Endodermal cell (in vitro differentiated cells): ENCODE measurements around the gene GPATCH4. TPM values are rescaled to one million over a fixed set of nuclear protein-coding genes. Genes with fewer than 3 reads are reported as not detected.

Experiments used
- DNase-seq: peaks from one replicate; pipeline ENCODE4 v3.0.0-alpha.2; 2017
- H3K27ac ChIP-seq: 2 replicates; pipeline ENCODE4 v1.5.1; 2013; ENCODE audit warnings: mild to moderate bottlenecking, low read depth, low read length, moderate library complexity
- H3K27me3 ChIP-seq: 2 replicates; pipeline ENCODE4 v1.6.1; 2013; ENCODE audit warnings: mild to moderate bottlenecking, low read length, moderate library complexity; ENCODE audit not compliant: insufficient read depth, control insufficient read depth, poor library complexity, severe bottlenecking
- H3K36me3 ChIP-seq: 2 replicates; pipeline ENCODE4 v1.7.0; 2013; ENCODE audit warnings: mild to moderate bottlenecking, low read length, moderate library complexity; ENCODE audit not compliant: control insufficient read depth, insufficient read depth
- H3K4me1 ChIP-seq: one replicate; pipeline ENCODE4 v1.7.0; 2013; ENCODE audit warnings: low read length; ENCODE audit not compliant: control insufficient read depth, insufficient read depth
- H3K4me3 ChIP-seq: 2 replicates; pipeline ENCODE4 v1.5.1; 2013; ENCODE audit warnings: mild to moderate bottlenecking, low read length, moderate library complexity
- H3K9ac ChIP-seq: 2 replicates; pipeline ENCODE4 v1.6.1; 2013; ENCODE audit warnings: mild to moderate bottlenecking, low read length, moderate library complexity; ENCODE audit not compliant: poor library complexity, severe bottlenecking; ENCODE audit errors: extremely low read depth
- H3K9me3 ChIP-seq: 2 replicates; pipeline ENCODE4 v1.6.1; 2013; ENCODE audit warnings: mild to moderate bottlenecking, low read length, moderate library complexity; ENCODE audit not compliant: control insufficient read depth
- H3K27ac Mint-ChIP-seq: 2 replicates; pipeline ENCODE4 v1.8.0; 2020; ENCODE audit warnings: mixed read lengths
- H3K27me3 Mint-ChIP-seq: 2 replicates; pipeline ENCODE4 v1.8.0; 2021; ENCODE audit warnings: mild to moderate bottlenecking, mixed read lengths; ENCODE audit not compliant: insufficient read depth
- H3K36me3 Mint-ChIP-seq: 2 replicates; pipeline ENCODE4 v1.8.0; 2020; ENCODE audit warnings: low read depth, mixed read lengths
- H3K4me1 Mint-ChIP-seq: 2 replicates; pipeline ENCODE4 v1.8.0; 2020; ENCODE audit warnings: mixed read lengths
- H3K4me3 Mint-ChIP-seq: 2 replicates; pipeline ENCODE4 v1.8.0; 2020; ENCODE audit warnings: mild to moderate bottlenecking, moderate library complexity, mixed read lengths
- H3K9me3 Mint-ChIP-seq: 2 replicates; pipeline ENCODE4 v1.8.0; 2020; ENCODE audit warnings: mild to moderate bottlenecking, mixed read lengths
- CTCF ChIP-seq: fragments of 200-600 bp; sonication (generic); conservative IDR thresholded peaks from 2 replicates; pipeline ENCODE4 v1.5.0; 2021; ENCODE audit warnings: antibody characterized with exemption, mild to moderate bottlenecking
- WGBS, 2 experiments: methylation state at CpG; one replicate each; pipeline versions ENCODE4 v1.1.5 to v1.1.7; 2013; ENCODE audit warnings: missing lambda C conversion rate in 2 of 2, mixed read lengths in 1 of 2; ENCODE audit not compliant: insufficient coverage in 1 of 2, insufficient read length in 1 of 2; 5-methylcytosine and 5-hydroxymethylcytosine counted together
- total RNA-seq, 2 donors: library from RNA; stranded (reverse); fragmentation: NEBNext Ultra II Directional in 1 of 2; extraction: Animal tissue kit (Norgen Biotek cat#: 25700) in 1 of 2; gene quantifications; 2 replicates in 1 of 2; 3 replicates in 1 of 2; pipeline ENCODE4 v1.2.1, GENCODE V29; 2021

Gene GPATCH4
- total RNA-seq, 2 donors from 2014 or later, result 23.0 to 34.4 TPM

DNA sequence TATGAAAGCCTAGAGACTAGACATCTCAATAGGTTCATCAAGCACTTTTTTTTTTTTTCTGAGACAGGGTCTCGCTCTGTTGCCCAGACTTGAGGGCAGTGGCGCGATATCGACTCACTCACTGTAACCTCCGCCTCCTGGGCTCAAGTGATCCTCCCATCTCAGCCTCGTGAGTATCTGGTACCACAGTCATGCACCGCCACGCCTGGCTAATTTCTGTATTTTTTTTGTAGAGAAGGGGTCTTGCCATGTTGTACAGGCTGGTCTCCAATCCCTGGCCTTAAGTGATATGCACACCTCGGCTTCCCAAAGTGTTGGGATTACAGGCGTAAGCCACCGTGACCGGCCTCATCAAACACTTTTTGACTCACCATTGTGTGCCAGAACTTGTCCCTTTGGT lies 613 bp upstream of the GPATCH4 start:
- H3K9me3 ChIP-seq, result no peaks in the 10 kb centered on the region
- Mint-ChIP-seq H3K9me3 (no peaks in the 10 kb centered on the region), H3K4me3 (peak overlapping the region; percentile 79), H3K27me3 (no peaks in the 10 kb centered on the region), H3K36me3 (peaks cover 16% of the 10 kb centered on the region), H3K4me1 (peaks cover 4% of the 10 kb centered on the region), H3K27ac (peak overlapping the region; percentile 94)
- H3K27me3 ChIP-seq, result no peaks in the 10 kb centered on the region
- H3K4me1 ChIP-seq, result no peaks in the 10 kb centered on the region
- DNase-seq, result no peak
- peak overlapping the region; percentile 82 for H3K9ac ChIP-seq
- TF ChIP-seq CTCF, result no peak
- WGBS, 2 experiments, result 89 to 90% methylated on average over 12 of the region's 12 CpGs
- H3K4me3 ChIP-seq, result peak overlapping the region; percentile 94
- H3K27ac ChIP-seq, result peak overlapping the region; percentile 14
- H3K36me3 ChIP-seq, result peaks cover 22% of the 10 kb centered on the region

- no peak for TF ChIP-seq CTCF
- H3K4me1 Mint-ChIP-seq, result peaks cover 4% of the 10 kb centered on the region
- 3 to 8% methylated on average over 11 to 13 of the region's 13 CpGs for WGBS, 2 experiments
- no peak for DNase-seq
- H3K9ac ChIP-seq, result peak overlapping the region; percentile 82
- H3K27ac Mint-ChIP-seq, result peak overlapping the region; percentile 94
- no peaks in the 10 kb centered on the region for H3K4me1 ChIP-seq
- no peaks in the 10 kb centered on the region for H3K9me3 ChIP-seq
- H3K4me3 ChIP-seq, result peak overlapping the region; percentile 94
- no peaks in the 10 kb centered on the region for H3K27me3 Mint-ChIP-seq
- peak overlapping the region; percentile 79 for H3K4me3 Mint-ChIP-seq
- peaks cover 22% of the 10 kb centered on the region for H3K36me3 Mint-ChIP-seq
- H3K27me3 ChIP-seq, result no peaks in the 10 kb centered on the region
- H3K27ac ChIP-seq, result no peak overlapping the region
- peaks cover 34% of the 10 kb centered on the region for H3K36me3 ChIP-seq
- H3K9me3 Mint-ChIP-seq, result no peaks in the 10 kb centered on the region
These were observed 552 bp downstream of the GPATCH4 start for GRCh38 chr1:156600733-156601121.

GRCh38 chr1:156599811-156600210 lies 1.5 kb downstream of the GPATCH4 start:
- H3K36me3 ChIP-seq, result peaks cover 39% of the 10 kb centered on the region
- H3K27me3 Mint-ChIP-seq, result no peaks in the 10 kb centered on the region
- no peak overlapping the region for H3K9ac ChIP-seq
- 96 to 100% methylated on average over 3 of the region's 3 CpGs for WGBS, 2 experiments
- H3K27me3 ChIP-seq, result no peaks in the 10 kb centered on the region
- no peak overlapping the region for H3K27ac ChIP-seq
- no peaks in the 10 kb centered on the region for H3K4me1 ChIP-seq
- H3K27ac Mint-ChIP-seq, result no peak overlapping the region
- H3K4me1 Mint-ChIP-seq, result peaks cover 4% of the 10 kb centered on the region
- peak overlapping the region; percentile 79 for H3K4me3 Mint-ChIP-seq
- DNase-seq, result no peak
- no peak overlapping the region for H3K4me3 ChIP-seq
- TF ChIP-seq CTCF, result peak; percentile 13
- no peaks in the 10 kb centered on the region for H3K9me3 ChIP-seq
- peaks cover 29% of the 10 kb centered on the region for H3K36me3 Mint-ChIP-seq
- no peaks in the 10 kb centered on the region for H3K9me3 Mint-ChIP-seq
